ENCODE data around the gene COL4A3. TPM values are rescaled to one million over a fixed set of nuclear protein-coding genes. Genes with fewer than 3 reads are reported as not detected.

Gene COL4A3
- 0.04 and 0.26 TPM in 2 replicates for total RNA-seq

DNA sequence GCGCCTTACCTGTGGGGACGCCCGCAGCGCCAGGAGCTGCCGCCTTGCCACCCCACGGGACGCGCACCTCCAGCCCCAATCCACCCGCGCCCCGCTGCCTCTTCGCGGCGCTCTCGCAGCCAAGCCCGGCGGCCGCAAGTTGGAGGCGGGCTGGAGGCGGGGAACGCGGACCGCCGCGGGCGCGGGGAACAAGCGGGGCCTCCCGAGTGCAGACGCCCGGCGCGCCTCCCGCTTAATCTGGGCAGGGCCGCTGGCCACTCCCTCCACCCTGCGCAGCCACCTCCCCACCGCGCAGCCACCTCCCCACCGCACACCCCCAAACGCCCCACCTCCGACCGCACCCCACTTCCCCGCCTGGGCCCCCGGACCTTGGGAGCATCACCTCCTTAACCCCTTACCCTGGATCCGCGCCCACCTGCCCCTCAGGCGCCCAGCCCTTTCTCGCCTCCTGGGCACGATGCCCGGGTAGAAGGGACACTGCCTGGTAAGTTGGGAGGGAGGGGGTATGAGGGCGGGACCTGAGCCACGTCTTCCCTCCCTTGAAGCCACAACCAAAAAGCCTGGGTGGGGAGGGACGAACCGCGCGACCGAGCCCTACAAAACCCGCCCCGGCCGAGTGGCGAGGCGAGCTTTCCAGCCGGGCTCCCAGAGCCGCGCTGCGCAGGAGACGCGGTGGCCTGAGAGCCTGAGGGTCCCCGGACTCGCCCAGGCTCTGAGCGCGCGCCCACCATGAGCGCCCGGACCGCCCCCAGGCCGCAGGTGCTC, at the start of gene COL4A3, which contains the start of gene COL4A4:
TSS of gene COL4A3 (plus strand) at position 627 of the 765 bp plus-strand sequence. CDS start at position 730, 103 bp downstream.
TSS of gene COL4A4 (minus strand) at position 208 of the 765 bp plus-strand sequence. CDS start 16,722 bp downstream, outside the sequence.
- DNase-seq (ENCODE audit: low read depth, low spot score), result no peak

DNA sequence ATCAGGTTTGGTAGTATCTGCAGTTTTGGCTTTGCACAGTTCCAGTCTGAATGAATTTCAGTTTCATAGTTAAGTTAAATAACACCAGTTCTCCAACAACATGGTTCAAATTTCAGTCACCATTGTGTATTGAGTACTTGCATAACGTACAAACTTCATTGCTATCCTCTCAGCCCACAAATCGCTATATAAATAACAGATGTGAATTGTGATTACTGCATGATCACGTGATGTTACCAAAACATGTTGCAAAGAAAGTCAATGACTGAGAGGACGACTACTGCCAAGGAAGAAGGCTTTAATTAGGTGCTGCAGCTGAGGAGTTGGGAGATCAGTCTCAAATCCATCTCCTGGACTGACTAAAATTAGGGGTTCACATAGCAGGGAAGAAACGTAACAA, 48.7 kb upstream of the COL4A3 start:
- no peak for DNase-seq (ENCODE audit: low read depth, low spot score)

DNA sequence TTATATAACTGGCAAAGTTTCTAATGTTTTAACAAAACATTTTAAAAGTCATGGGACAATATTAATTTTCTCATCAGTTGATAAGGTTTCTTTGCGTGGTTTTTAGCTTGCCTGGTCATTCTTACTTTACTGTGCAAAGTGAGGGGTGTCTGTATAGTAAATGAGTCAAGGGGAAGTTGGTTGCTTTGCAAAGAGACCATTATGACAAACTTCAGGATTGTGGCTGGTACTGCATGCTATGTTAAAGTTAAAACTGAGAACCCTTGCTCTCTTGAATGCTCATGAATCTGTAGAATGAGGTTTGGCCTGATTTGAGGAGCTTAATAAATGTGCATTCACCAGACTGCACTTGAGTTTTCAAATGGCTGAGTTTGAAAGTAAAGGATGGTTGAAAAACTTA, 47.4 kb upstream of the COL4A3 start:
- DNase-seq (ENCODE audit: low read depth, low spot score), result no peak

DNA sequence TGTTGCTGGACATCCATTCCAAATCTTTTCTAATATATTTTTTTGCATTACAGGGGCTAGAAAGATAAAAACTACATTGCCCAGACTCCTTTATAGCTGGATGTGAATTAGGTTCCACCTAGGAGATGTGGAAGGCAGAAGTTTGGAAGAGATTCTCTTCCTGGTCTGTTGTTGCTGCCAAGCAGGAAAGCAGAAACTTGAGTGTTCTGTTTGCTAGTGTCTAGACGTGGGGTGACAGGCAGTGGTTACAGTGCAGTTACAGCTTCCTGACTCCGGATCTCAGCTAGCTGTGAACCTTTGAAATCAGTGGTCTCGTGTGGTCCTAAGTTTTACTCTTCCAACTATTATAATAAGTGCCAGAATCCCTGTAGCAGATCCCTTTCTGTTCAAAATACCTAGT, 46.6 kb upstream of the COL4A3 start:
- no peak for DNase-seq (ENCODE audit: low read depth, low spot score)

DNA sequence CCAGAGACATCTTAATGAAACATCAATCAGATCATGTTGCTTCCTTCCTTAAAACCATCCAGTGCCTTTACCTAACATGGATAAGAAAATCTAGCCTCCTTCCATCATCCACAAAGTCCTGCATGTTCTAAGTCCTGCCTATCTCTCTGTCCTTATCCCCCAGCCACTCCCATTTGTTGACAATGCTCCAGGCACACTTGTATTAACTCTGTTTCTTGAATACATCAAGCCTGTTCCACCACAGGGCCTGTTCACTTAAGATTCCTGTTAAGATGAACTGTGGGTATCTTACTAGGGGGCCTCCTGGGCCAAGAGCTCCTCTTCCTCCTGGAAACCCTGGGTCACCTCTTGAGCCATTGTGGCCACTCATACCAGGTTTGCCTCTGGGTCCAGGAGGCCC, 46.1 kb upstream of the COL4A3 start:
- no peak for DNase-seq (ENCODE audit: low read depth, low spot score)

DNA sequence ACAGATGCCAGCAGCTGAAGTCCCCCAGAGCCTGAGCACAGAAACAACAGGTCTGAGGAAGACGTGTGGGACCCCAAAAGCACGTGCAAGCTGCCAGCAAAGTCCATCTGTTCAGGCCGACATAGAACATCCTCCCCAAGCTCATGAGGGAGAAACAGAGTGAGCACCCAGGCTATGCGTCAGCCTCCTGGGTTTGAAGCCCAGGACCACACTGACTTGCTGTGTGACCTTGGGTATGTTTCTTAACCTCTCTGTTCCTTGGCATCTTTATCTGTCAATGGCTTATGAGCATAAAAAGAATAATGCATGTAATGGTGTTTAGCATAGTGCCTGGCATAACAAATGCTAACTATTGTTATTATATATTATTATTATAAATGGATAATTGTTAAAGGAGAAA, 40.7 kb upstream of the COL4A3 start:
- DNase-seq (ENCODE audit: low read depth, low spot score), result no peak

DNA sequence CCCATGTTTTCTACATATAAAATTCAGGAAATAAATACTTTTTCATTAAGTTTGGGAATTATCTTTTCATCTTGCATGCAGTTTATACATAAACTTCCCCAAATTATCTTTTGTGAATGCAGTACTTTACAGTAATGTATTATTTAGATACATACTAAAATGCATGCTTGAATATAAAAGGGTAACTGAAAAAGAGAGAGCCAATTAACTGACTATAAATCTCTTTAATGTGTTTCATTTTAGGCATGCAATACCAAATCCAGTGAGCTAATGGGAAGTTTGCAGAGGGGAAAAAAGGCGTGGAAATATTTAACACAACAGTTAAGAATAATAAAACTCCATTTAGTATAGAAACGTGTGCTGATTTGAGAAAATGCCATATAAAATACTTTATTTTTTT, 39.6 kb upstream of the COL4A3 start:
- DNase-seq (ENCODE audit: low read depth, low spot score), result no peak

DNA sequence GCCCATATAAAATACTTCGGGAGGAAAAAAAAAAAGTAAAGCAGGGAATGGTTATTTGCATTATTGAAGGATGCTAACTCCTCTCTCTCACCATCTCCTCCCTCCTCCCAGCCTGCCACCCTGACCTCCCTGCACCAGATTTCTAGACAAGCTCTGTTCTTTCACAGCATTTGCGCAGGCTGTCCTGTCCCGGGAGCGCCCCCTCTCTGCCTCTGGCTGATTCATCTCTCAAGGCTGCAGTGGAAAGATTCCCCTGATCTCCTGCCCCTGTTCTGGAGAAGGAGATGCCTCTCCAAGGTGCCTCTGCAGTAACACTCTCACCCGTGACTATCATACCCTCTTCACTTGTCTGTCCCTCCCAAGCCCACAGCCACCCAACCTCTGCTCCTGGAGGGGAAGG, 38.9 kb upstream of the COL4A3 start:
- no peak for DNase-seq (ENCODE audit: low read depth, low spot score)

DNA sequence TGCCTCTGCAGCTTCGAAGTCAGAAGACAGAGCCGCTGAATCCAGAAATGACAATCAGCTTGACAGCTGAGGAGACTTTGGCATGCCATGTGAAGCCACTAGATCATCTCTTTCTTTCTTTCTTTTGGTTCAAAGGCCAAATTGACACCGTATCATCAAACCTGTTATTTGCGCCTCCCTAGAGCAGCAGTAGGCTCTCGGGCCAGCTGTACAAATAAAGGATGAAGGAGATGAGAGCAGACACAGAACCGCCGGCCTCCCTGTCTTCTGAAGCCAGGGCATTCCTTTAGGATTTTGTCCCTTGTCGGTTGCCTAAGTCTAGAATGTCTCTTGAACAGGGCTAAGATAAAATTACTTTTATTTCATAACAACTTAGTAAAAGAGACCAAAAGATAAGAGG, 37.2 kb upstream of the COL4A3 start:
- DNase-seq (ENCODE audit: low read depth, low spot score), result no peak

DNA sequence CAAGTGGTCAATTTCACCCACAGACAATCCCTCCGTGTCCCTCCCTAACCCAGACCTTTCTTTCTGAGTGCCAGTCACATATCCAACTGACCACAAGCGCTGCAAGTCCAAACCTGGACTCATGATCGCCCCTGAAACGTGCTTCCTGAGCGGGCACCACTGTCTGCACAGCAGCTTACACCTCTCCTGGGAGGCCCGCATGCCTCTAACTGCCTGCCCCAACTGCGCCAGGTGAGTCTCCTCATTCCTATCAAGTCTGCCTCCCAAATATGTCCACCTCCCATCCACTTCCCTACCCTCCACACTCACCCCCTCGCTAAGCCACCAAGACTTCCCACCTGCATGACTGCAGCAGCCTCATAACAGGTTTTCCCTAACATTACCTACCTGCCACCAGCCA, 33.8 kb upstream of the COL4A3 start:
- DNase-seq (ENCODE audit: low read depth, low spot score), result no peak

DNA sequence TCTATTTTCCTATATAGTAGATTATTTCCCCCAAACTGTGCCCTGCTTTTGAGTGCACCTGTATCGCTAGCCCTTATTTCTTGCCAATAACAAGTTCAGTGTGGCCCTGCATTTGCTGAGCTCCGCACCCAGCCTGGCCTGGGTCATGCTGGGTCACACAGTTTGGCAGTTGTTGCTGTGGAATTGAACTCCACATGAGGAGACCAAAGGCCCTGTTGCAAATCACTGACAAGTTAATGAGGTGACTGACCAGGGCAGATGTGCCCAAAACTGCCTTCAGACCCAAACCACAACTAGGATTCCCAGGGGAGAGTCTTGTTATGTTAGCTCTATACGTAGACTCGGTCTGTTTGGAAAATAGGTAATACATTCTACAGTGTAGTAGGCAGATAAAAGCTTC, 31.4 kb upstream of the COL4A3 start:
- DNase-seq (ENCODE audit: low read depth, low spot score), result no peak

DNA sequence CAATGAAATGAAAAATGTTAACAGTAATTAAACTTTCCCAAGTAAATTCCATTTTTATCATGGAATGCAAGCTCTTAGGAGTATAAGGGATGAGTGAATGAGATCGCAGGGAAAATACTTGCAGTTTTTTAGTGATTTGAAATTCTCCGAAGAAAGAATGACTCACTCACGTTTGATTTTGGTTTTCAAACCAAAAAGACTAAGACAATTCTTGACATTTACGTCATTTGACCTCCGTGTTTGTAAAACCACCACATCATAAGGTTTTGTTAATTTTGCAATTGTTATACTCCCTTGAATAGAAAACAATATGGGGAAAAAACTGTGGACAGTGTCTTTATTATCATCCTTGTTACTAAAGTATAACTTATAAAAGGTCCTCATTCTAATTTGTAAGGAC, 29.8 kb upstream of the COL4A3 start:
- no peak for DNase-seq (ENCODE audit: low read depth, low spot score)

DNA sequence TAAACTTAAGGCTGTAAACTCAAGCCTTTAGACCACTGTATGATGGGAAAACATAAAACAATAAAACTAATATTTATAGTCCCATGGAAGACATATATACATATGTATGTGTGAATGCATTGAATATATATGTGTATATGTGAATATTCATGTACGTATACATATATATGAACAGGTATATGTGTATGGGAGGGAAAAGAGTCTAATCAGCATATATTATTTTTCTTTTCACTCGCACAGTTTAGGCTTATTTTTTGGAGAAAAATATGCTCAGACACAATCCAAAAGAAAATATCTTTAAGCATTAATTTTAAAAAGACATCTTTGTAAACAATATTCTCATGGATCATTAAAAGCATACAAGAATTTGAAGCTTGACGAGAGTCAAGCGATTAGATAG, 23.1 kb upstream of the COL4A3 start:
- DNase-seq (ENCODE audit: low read depth, low spot score), result no peak

DNA sequence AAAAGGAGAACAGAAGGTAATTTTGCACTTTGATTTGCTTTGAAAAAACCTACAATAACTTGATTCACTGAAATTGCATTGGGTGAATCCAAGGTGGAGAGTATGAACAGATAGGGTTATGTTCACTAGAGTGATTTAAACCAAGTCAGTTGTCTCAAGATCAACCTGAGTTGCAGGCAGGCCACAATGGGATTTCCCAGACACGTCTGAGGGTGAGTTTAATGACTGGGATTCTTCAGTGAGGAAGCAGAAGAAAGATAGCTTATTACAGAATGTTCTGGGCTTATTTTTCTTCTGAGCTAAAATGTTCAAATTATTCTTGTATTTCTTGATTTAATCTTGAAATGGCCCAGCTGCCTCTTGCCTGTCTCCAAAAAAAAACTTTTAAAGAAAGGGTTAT, 20.5 kb upstream of the COL4A3 start:
- no peak for DNase-seq (ENCODE audit: low read depth, low spot score)

DNA sequence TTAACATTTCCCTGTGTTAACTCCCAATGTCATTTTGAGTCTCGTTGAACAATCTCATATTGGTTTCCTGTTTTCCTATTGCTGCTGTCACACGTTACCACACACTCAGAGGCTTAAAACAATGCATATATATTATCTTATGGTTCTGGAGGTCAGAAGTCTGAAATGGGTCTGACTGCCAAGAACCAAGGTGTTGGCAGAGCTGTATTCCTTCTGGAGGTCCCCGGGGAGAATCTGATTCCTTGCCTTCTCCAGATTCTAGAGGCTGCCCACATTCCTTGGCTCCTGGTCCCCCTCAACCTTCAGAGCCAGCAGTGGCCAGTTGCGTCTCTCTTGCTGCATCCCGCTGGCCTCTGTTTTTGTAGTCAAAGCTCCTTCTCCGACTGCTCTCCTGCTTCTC, 18.0 kb upstream of the COL4A3 start:
- no peak for DNase-seq (ENCODE audit: low read depth, low spot score)

DNA sequence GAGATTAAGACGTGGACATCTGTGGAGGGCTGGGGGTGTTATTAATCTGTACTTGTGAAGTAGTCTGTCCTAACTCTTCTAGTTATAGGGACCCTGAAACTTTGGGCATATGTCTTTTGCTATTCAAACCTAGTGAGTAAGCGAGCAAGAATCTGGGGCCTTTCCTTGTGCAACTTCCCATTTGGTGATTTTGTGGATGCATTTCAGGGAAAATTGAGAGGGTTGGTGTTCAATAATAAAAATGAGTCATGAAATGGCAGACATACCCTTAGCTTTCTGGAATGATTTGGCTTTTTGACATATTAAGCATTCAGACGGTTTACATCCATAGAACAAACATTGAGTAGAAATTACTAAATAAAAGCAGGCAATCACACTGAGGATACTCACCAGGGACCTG, 17.4 kb upstream of the COL4A3 start:
- no peak for DNase-seq (ENCODE audit: low read depth, low spot score)

DNA sequence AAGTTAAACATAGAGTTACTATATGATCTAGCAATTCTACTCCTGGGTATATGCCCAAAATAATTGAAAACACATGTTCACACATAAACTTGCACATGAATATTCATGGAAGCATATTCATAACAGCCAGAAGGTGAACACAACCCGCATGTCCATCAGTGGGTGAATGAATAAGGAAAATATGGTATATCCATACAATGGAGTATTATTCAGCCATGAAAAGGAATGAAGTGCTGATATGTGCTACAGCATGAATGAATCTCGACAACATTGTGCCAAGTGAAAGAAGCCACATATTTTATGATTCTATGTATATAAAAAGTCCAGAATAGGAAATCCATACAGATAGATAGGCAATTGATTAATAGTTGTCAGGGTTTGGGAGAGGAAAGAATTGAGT, 16.3 kb upstream of the COL4A3 start:
- no peak for DNase-seq (ENCODE audit: low read depth, low spot score)

DNA sequence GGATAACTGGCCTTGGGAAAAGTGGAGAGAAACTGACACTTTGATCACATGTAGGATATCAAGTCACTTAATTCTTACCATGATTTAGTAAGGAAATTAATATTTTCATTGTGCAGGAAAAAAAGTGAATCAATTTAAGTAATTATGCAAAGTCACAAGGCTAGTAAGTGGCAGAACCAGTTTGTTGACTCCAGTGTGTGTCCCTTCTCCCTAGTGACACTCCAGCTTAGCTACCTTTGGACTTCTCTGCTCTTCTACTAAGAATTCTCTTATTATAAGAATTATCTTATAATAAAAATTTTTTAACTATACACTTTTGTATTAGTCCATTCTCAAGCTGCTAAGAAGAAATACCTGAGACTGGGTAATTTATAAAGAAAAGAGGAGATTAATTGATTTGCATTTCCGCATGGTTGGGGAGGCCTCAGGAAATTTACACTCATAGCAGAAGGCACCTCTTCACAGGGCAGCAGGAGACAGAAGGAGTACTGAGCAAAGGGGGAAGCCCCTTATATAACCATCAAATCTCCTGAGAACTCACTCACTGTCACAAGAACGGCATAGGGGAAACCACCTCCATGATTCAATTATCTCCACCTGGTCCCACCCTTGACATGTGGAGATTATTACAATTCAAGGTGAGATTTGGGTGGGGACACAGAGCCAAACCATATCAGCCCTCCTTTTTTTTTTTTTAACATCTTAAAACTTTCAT, 14.0 kb upstream of the COL4A3 start:
- no peak for DNase-seq (ENCODE audit: low read depth, low spot score)

DNA sequence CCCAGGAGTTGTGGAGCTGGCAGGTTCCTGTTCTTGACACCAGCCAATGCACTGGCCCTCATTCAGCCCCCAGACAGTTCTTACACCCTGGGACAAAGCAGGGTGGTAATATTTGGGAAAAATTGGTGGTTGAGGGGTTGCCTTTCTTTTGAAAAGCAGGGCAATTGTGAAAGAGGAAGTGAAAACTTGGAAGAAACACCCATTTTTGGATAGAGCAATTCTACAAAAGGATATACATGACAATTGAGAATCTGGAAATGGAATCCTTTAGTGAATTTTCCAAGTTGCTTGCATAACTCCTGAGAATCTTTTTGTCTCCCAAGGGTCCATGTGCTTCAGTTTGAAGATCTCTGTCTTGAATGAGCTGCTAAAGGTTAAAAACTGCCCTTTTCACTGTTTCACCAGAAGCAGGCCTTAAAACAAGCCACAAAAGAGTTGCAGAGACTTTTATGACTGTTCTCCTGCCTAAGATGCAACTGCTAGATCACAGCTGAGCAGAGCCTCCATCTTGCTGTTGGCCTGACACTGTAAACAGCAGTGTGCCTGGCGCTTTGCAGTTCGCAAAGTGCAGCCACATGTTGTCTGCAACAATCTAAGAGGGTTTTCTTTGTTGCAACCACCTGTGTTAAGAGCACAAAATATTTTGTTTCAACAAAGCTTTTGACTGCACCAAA, 12.2 kb upstream of the COL4A3 start:
- DNase-seq (ENCODE audit: low read depth, low spot score), result no peak

DNA sequence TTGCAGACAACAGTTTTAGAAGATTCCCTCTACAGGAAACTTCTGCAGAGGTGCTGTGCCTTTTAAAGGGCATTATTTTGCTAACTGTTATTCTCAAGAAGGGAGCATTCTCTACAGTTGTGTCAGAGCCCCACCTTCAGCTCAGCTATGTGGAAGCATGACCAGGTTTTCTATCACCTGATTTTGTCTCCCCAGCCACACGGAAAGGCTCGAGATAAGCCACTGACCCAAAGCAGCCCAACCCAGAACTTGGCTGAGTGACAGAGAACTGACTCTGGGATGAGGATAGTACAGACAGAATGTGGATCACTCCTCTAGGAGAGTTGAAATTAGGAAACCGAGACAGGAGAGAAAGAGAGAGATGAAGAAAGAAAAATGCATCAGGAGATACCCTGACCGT, 11.1 kb upstream of the COL4A3 start:
- no peak for DNase-seq (ENCODE audit: low read depth, low spot score)

DNA sequence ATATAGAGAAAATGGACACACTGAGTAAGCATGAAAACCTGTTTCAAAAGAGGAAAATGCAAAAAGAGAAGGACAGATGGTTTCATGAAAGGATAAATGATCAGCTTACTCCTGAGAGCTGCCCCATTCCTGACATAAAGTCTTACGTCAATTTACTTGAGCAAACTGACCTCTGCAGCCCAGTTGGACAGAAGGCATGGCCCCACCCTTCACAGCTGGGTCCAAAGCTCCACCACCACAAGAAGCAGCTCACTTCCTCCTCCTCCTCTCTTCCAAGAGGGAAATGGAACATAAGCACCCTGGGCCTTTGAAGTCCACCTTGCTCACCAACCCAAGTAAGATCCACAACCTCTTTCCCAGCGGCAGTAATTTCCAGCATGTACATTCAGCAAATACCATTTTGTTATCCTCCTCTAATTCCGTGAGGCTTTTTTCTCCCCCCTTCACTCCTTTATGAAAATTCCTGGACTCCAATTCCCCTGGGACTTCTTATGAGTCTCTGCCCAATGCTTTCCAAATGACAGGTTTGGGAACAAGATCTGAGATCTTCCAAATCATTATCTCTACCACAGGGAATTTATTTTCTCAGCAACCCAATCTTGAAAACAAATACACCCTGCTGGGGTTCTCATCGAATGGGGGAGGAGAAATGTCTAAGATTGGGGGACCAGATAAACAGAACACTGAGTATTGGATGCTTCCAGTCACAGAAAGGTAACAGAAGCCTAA, 10.5 kb upstream of the COL4A3 start:
- no peak for DNase-seq (ENCODE audit: low read depth, low spot score)

Measured in pulmonary artery endothelial cell (primary cell).